GM12865 (cell line): ENCODE measurements around the gene BLID.

ENCODE experiments used
- DNase-seq: peaks from one replicate; pipeline ENCODE4 v3.0.0; 2010; ENCODE audit warnings: low read depth
- H3K4me3 ChIP-seq: 2 replicates; pipeline ENCODE4 v1.5.1; 2011; ENCODE audit warnings: mild to moderate bottlenecking, low read depth, low read length, control low read depth
- CTCF ChIP-seq: IDR thresholded peaks from 2 replicates; pipeline ENCODE4 v1.5.1; 2011; ENCODE audit warnings: low read length, control low read depth, low read depth, inconsistent platforms; ENCODE audit not compliant: insufficient read depth; ENCODE audit errors: missing control alignments

Gene BLID

GRCh38 chr11:122107566-122107965 is 8.4 kb downstream of the BLID start:
- DNase-seq: no peak

GRCh38 chr11:122107045-122107444 is 9.0 kb downstream of the BLID start:
- no peak for TF ChIP-seq CTCF
- DNase-seq: no peak

More at GRCh38 chr11:122107566-122107965, 8.4 kb downstream of the BLID start:
- H3K4me3 ChIP-seq: no peak overlapping the region
- TF ChIP-seq CTCF: no peak

GRCh38 chr11:122105044-122105758 is 10.8 kb downstream of the BLID start:
- no peak for DNase-seq
- TF ChIP-seq CTCF: no peak
- H3K4me3 ChIP-seq: no peak overlapping the region

More at GRCh38 chr11:122107045-122107444, 9.0 kb downstream of the BLID start:
- no peak overlapping the region for H3K4me3 ChIP-seq

- H3K4me3 ChIP-seq: no peak overlapping the region
- no peak for DNase-seq
- TF ChIP-seq CTCF: no peak
Measured at GRCh38 chr11:122104341-122104740, 11.7 kb downstream of the BLID start.

- no peak for TF ChIP-seq CTCF
- no peak for DNase-seq
- no peak overlapping the region for H3K4me3 ChIP-seq
Measured at GRCh38 chr11:122103726-122104125, 12.3 kb downstream of the BLID start.

- no peak for DNase-seq
- TF ChIP-seq CTCF: no peak
- no peak overlapping the region for H3K4me3 ChIP-seq
Measured at GRCh38 chr11:122103321-122103720, 12.7 kb downstream of the BLID start.

GRCh38 chr11:122102426-122102825 is 13.6 kb downstream of the BLID start:
- H3K4me3 ChIP-seq: no peak overlapping the region
- no peak for TF ChIP-seq CTCF
- no peak for DNase-seq
